GM19023 (cell line): ENCODE data around the gene ICAM5.
"Not testable (repeated sequence)": the region's sequence is repeated elsewhere in the genome, so short reads cannot be mapped to it uniquely, and the experiment has no call there.

Experiments
- ATAC-seq: cut with Tn5 transposase; IDR thresholded peaks from one replicate; pipeline ENCODE4 v1.9.1; 2021; ENCODE audit warnings: mild to moderate bottlenecking, moderate library complexity; ENCODE audit not compliant: unreplicated experiment

Gene ICAM5

GRCh38 chr19:10269333-10270179, 20.2 kb upstream of the ICAM5 start:
- no peak for ATAC-seq

- peak; percentile 38 for ATAC-seq
Observed at GRCh38 chr19:10270180-10270615, 19.6 kb upstream of the ICAM5 start.

- ATAC-seq: peak; percentile 50
Observed at GRCh38 chr19:10270616-10271394, 18.9 kb upstream of the ICAM5 start, which contains the start of gene ICAM1. Gene ICAM1, plus strand, starts transcription at chr19:10271120. Its CDS starts 40 bp downstream, at chr19:10271160.

GRCh38 chr19:10271543-10272086, 18.1 kb upstream of the ICAM5 start:
- ATAC-seq: peak; percentile 15

GRCh38 chr19:10274589-10274988, 15.2 kb upstream of the ICAM5 start:
- no peak for ATAC-seq

GRCh38 chr19:10277795-10278589, 11.8 kb upstream of the ICAM5 start:
- ATAC-seq: no peak

- ATAC-seq: no peak
Observed at GRCh38 chr19:10278935-10279334, 10.8 kb upstream of the ICAM5 start.

- no peak for ATAC-seq
Observed at GRCh38 chr19:10279737-10280442, 9.9 kb upstream of the ICAM5 start.

- ATAC-seq: not testable (repeated sequence)
Observed at GRCh38 chr19:10282043-10282442, 7.7 kb upstream of the ICAM5 start.

- no peak for ATAC-seq
Observed at GRCh38 chr19:10283301-10284064, 6.3 kb upstream of the ICAM5 start.

GRCh38 chr19:10284065-10284959, 5.4 kb upstream of the ICAM5 start:
- ATAC-seq: no peak

GRCh38 chr19:10284960-10285278, 4.8 kb upstream of the ICAM5 start:
- no peak for ATAC-seq

- ATAC-seq: no peak
Observed at GRCh38 chr19:10285393-10285792, 4.4 kb upstream of the ICAM5 start.

GRCh38 chr19:10286803-10287737, 2.7 kb upstream of the ICAM5 start, which contains the start of gene ICAM4:
Gene ICAM4, plus strand, starts transcription at chr19:10286955. Its CDS starts 58 bp downstream, at chr19:10287013.
- no peak for ATAC-seq

GRCh38 chr19:10288662-10289166, 1.0 kb upstream of the ICAM5 start:
- ATAC-seq: no peak

- no peak for ATAC-seq
Observed at GRCh38 chr19:10289167-10289835, 451 bp upstream of the ICAM5 start.
